GM03348 (cell line): ENCODE results near the gene RNU6-9.
A peak's percentile ranks its signal among the peaks of the same experiment; 100 is the strongest.
"Not testable (repeated sequence)": the region's sequence is repeated elsewhere in the genome, so short reads cannot be mapped to it uniquely, and the experiment has no call there.

Experiments used
- DNase-seq: peaks from one replicate; pipeline ENCODE4 v3.0.0; 2012; ENCODE audit warnings: low spot score

Gene RNU6-9

DNA sequence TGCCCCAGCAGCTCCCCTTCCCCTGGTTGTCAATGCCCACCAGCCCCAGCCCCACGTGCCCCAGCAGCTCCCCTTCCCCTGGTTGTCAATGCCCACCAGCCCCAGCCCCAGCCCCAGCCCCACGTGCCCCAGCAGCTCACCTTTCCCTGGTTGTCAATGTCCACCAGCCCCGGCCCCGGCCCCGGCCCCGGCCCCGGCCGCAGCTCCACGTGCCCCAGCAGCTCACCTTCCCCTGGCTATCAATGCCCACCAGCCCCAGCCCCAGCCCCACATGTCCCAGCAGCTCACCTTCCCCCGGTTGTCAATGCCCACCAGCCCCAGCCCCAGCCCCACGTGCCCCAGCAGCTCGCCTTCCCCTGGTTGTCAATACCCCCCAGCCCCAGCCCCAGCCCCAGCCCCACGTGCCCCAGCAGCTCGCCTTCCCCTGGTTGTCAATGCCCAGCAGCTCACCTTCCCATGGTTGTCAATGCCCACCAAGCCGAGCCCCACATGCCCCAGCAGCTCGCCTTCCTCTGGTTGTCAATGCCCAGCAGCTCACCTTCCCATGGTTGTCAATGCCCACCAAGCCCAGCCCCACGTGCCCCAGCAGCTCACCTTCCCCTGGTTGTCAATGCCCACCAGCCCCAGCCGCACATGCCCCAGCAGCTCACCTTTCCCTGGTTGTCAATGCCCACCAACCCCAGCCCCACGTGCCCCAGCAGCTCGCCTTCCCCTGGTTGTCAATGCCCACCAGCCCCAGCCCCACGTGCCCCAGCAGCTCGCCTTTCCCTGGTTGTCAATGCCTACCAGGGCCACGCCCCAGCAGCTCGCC is 14.3 kb upstream of the RNU6-9 start:
- not testable (repeated sequence) for DNase-seq

DNA sequence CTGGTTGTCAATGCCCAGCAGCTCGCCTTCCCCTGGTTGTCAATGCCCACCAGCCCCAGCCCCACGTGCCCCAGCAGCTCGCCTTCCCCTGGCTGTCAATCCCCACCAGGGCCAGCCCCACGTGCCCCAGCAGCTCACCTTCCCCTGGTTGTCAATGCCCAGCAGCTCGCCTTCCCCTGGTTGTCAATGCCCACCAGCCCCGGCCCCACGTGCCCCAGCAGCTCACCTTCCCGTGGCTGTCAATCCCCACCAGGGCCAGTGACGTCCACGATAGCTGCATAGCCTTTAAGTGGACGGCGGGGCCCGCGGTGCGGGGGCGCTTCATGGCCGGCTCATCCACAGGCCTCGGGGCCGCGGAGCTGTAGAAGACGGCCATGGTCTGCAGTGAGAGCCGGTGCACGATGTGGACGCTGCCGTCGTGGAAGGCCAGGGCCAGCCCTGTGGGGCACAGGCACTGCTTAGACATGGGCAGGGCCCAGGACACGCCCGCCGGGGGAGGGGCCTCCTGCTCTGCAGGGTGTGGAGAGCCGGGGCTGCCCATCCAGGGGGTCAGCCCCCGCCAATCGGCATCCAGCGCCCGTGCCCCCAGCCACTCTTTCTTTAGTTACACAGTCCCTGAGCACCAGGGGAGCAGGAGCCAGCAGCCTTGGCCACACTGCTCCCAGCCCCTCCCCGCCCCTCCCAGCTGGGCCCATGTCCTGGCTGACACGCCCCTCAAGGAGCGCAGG is 13.4 kb upstream of the RNU6-9 start:
- no peak for DNase-seq

DNA sequence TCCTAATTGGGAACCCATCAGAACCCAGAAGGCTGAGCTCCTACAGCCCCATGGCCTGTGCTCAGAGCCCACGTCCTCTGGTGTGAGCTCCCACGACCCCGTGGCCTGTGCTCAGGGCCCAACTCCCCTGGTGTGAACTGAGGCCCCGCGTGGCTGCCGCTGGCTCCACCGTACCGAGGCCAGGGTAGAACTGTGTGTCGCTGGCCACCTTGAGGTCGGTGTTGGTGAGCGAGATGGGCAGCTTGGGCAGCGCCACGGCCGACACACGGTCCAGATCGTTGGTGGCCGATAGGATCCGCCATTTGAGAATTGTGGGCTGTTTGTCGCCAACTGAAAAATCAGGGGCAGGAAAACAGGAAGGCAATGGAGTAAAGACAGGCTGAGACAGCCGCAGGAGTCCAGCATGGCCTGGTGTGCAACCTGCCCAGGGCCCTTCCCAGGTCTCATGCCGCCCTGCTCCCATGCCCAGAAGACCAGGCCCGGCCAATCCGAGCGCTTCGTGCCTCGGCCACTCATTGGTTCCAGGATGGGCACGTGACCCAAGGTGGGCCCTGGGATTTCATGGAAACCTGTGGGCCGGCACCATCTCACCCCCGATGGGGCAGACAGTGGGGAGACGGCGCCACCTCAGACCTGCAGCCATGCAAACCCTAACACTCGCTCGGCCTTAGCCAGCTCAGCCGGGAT is 11.8 kb upstream of the RNU6-9 start:
- DNase-seq, result no peak

DNA sequence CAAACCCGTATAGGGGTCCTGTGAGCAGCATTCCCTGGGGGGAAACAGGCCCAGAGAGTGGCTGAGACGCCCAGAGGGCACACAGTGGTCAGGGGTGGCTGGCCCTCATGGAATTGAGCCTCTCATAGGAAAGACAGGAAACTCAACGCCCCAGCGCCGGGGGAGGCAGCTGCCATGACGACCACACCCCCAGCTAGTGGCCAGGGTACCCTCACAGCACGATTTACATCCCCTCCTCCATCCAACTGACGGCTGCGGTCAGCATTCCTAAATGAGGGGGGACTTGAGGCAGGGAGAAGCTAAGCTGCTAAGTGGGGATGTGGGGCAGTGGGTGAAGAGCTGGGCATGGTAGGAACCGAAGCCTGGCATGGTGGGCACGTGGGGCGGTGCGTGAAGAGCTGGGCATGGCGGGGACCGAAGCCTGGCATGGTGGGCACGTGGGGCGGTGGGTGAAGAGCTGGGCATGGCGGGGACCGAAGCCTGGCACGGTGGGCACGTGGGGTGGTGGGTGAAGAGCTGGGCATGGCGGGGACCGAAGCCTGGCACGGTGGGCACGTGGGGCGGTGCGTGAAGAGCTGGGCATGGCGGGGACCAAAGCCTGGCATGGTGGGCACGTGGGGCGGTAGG is 10.3 kb upstream of the RNU6-9 start:
- no peak for DNase-seq

DNA sequence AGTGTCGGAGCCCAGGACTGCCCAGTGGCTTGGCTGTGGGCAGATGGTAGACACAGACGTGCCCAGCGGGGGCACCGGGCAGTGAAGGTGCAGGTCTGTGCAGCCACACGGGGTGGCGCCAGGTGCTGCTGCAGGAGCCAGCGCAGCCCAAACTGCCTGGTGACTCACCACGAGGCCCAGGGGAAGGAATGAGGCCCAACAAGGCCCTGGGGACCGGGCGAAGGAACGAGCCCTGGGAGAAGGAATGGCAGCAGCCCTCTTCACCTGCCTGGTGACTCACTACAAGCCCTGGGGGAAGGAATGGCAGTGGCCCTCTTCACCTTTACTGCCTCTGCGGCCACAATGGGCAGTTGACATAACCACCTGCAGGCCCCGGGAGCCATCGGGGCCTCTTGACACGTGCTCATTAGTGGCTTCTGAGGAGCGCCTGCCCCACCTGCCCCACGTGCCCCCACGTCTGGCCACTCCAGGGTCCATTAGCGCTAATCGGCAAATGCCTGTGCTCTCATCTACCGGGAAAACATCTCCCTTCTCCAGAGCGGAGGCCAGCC is 9.5 kb upstream of the RNU6-9 start:
- DNase-seq, result no peak

DNA sequence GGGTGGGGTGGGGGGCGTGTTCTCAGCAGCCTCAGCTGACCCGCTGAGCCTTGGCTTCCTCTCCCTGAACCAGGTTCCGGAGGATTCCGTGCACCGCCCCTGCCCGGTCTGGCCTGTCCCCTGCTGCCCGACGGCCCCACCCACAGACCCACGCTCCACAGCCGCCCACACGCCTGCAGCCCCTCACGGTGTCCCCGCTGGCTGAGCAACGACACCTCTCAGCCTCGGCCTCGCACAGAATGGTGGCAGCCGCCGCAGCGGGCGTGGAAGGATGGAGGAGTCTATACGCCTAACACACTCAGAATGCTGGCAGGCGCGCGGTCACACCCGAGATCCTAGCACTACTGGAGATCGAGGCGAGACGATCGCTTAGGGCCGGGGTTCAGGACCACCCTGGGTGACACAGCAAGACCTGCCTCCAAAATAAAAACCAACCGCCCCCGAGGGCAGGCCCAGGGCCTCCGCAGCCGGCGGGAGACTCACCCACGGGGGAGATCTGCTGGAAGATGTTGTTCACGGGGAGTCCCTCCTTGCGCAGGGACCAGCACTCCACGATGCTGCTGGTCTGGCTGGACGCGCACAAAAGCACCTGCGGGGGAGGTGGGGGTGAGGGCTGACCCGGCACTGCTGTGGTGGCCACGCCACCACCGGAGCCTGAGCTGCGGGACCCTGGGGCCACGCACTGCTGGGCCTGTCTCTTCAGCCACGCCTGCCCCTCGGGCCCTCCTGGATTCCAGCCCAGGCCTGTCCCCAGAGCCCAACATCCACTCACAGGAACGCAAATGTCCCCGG is 8.7 kb upstream of the RNU6-9 start:
- DNase-seq, result no peak

DNA sequence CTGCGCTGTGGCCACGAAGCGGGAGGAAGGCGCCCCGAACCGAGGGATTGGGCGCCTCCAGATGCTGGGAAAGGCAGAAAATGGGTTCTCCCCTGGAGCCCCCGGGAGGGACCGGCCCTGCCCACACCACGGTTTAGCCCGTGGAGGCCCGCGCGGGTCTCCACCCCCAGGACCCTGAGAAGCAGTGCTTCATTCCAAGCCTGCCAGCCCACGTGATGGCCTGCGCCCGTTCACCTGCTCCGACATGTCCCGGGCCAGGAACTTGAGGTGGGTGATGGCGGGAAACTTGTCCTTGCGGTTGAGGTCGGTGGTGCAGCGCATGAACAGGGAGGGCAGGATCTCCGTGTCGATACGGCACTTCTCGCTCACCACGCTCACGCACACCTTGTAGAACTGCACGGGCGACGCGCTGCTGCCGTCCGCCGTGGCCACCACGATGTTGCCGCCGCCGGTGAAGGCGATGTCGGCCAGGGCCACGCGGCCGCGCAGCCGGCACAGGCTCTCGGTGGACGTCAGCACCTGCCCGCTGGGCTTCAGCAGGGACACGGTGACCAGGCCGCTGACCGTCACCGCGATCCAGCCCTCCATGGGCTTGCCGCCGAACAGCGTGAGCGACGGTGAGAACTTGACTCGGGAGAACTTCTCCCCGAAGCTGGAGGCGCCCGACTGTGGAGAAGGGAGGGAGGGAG is 7.6 kb upstream of the RNU6-9 start:
- no peak for DNase-seq

DNA sequence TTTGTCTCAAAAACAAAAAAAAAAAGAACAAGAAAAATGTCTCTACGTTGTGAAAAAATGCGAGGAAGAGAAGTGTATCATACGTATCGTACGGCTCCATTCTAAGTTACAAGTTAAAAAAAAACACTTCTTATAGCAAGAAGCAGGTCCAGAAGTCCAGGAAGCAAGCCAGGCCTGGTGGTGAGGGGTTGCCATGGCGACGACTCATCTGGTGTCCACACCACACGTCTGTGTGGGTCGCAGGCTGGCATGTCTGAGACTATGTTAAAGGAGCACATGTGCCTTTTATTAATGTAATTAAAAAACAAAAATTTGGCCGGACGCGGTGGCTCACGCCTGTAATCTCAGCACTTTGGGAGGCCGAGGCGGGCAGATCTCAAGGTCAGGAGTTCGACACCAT is 6.2 kb upstream of the RNU6-9 start:
- DNase-seq, result no peak

DNA sequence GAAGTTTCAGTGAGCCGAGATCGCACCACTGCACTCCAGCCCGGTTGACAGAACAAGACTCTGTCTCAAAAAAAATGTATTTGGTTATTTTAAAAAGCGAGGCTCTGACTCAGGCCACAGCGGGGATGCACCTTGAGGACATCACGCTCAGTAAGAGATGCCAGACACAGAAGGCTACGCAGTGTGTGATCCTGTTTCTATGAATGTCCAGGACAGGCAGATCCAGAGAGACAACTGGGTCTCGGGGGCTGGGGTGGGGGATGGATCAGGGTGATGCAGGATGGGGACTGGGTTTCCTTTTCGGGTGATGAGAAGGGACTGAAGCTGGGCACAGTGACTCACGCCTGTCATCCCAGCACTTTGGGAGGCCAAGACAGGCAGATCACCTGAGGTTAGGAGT is 5.7 kb upstream of the RNU6-9 start:
- no peak for DNase-seq

DNA sequence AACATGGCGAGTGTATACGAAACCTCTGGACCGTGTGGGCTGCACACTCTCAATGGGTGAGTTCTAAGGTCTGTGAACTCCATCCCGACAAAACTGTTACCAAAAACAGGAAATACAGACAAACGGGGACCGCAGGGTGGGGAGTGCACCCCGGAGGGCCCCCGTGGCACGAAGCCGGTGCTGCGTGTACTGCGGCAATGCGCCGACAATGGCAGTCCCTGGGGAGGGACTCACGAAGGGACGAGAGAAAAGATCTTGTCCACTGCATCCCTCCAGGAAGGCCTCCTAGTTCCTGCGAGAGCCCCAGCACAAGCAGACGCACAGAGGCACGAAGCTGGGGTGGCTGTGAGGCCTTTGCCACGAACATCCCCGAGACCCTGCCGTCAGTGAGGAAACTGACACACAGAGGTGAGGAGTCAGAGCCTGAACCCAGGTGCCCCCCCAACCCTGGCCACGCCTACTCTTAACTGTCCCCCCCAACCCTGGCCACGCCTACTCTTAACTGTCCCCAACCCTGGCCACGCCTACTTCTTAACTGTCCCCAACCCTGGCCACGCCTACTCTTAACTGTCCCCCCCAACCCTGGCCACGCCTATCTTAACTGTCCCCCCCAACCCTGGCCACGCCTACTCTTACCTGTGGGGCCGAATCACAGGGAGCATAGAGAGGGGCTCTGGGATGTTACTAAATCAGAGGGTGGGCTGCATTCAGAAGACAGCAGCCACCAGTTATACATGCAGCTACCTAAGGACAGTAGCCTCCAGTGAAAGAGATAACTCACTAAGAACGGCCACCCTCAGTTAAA is 4.5 kb upstream of the RNU6-9 start:
- DNase-seq, result no peak

DNA sequence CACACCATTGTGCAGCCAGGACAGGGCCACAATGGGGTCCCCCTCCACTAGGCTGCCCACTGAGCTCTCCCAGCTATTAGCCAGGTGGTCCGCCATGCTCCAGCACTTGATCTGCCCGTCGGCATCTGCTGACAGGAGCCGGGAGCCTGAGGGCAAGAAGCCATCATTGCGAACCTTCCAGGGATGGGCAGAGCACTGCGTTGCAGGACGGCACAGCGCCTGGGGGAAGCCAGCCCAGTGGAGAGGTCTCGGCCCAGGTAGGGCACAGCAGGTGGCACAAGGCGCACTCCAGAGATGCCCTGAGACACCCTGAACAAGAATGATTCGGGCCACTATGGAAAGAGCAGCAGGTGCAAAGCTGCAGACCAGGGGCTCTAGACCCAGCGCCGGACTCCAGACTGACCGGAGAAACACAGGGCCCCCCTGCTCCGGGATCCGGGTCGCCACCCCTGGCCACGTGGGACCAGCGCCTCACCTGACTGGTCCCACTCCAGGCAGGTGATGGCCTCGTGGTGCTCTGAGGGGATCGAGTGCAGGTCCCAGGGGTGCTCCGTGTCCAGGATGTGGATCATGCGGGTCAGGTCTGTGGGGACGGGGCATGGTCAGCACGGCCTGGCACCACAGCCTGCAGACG is 3.5 kb upstream of the RNU6-9 start:
- DNase-seq, result no peak

DNA sequence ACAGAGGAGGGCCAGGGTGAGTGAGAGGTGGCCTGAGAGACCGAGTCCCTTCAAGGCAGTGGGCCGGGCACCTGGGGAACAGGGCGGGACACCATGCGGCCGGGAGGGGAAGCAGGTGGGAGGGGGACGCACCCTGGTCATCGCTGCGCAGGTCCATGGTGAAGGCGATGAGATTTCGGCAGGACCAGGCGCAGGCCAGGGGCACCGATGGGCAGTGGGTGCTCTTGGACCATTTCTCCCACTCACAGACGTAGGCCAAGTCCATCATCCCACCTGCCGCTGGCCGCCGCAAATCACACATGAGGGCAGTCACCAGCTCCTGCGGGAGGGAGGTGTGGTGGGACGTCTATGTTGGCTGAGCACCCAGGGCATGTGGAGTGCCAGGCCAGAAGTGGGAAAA is 2.5 kb upstream of the RNU6-9 start:
- DNase-seq, result no peak

DNA sequence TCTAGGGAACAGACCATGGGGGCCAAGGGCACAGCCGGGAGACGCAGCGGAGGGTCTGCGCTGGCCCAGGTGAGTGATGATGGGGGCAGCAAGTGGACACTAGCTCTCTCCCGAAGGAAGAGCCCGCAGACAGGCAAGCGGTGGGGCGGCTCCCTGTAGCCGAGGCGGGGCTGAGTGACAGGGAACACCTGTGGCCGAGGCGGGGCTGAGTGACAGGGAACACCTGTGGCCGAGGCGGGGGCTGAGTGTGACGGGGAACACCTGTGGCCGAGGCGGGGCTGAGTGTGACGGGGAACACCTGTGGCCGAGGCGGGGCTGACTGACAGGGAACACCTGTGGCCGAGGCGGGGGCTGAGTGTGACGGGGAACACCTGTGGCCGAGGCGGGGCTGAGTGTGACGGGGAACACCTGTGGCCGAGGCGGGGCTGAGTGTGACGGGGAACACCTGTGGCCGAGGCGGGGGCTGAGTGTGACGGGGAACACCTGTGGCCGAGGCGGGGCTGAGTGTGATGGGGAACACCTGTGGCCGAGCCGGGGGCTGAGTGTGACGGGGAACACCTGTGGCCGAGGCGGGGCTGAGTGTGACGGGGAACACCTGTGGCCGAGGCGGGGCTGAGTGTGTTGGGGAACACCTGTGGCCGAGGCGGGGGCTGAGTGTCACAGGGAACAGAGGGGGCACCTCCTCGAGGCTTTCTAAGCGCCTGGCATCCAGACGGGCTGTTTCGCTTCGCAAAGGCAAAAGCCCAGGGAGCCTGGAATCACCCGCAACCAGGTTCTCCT is 1.7 kb upstream of the RNU6-9 start:
- DNase-seq, result not testable (repeated sequence)

DNA sequence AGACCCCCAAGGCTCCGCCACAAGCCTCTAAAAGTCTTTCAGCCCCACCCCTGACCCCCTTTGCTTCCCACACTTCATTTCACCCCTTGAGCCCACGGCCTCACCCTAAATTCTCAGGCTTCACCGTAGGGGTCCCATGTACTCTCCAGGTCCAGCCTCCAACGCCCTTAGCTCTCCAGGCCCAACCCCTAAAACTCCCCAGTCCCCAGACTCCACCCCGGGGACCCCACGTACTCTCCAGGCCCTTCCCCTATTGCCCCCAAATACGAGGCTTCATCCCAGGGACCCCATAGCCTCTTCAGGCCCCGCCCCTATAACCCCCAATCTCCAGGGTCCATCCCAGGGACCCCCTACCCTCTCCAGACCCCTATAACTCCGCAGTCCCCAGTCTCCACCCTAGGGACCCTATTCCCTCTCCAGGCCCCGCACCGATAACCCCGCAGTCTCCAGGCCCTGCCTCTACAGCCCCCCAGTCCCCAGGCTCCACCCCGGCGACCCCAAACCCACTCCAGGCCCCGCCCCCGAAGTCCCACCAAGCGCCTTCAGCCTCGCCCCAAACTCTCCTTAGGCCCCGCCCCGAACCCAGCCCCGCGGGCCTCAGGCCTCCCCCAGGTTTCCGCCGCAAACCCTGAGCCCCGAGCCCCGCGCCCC is 916 bp upstream of the RNU6-9 start:
- peak; percentile 62 for DNase-seq

DNA sequence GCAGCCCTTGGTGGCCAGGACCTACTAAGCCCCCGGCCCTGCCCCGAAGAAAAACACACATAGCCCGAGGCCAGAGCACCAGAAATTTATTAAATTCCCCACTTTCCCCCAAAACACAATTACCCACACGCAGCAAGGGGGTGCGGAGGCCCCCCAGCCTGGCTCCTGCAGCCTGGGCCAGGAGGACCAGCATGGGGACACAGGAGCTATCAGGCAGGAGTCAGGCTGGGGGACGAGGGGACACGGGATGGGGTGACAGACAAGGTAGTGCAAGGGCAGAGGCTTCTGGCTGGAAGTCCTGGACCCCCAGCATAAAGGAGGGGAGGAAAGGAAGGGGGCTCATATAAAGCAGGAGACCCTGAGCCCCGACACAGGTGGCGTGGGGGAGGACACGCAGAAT is 3.1 kb downstream of the RNU6-9 start:
- DNase-seq, result no peak

DNA sequence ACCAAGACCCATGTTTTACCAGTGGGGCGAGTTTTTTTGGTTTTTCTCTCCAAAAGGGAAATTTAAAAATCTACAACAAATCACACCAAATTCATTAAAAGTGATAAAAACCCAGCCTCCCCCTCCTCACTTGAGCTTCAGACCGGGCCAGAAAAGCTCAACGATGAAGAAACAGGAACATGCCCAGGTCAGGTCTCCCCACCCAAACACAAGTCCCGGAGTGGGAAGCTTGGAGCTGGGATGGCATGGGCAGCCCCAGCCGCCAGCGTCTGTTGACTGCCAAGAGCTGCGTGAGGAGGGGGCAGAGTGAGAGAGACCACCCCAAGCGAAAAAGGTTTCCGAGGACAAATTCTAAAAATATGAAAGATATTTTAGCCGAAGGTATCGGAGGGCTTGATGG is 3.7 kb downstream of the RNU6-9 start:
- DNase-seq, result no peak

DNA sequence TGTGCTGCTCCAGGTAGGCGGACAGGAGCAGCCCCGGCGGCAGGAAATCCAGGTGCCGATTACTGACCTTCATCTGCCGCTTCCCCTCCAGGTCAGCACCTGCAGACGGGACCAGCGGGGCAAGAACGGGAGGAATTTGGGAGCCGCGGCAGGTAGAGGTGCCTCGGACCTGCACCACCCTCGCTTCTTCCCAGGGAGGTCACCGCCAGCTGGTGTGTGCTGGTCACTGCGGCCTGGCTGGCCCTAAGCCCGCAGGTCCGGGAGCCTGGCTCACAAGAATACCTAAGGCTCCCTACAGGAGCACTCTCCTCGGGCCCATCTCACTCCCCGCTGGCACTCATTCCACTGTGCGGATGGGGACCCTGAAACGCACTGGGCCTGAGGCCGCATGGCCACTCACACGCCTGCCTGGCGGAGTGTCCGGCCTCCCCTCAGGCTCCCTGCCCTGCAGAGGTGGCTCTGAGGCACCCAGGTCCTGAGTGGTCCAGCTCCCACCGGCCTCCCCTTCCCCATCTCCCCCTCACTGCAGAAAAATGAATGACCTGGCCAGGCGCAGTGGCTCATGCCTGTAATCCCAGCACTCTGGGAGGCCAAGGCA is 4.3 kb downstream of the RNU6-9 start:
- no peak for DNase-seq

DNA sequence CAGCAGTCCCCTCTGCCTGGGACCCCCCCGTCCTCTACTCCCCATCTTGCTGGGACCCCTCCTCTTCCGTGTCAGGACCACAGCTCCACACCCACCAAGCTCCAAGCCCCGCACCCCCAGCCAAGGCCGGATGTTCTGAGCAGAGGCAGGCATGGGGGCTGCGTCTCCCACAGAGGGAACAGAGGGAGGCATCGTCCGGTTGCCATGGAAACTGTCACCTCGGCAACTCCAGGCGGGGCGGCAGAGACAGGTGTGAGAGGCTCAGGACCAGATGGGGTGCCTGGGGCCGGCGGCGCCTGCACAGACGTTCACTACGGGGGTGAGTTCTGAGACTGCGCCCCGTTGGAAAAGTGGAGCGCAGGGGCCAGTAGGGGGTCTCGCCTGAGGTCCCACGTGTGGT is 5.4 kb downstream of the RNU6-9 start:
- no peak for DNase-seq
